ENCODE measurements around the gene MYOZ3.

- TF ChIP-seq GATA2 (IDR thresholded peaks at IDR 0.05; ENCODE audit: low read depth, low read length) = no peak
- TF ChIP-seq GATA3 (IDR thresholded peaks at IDR 0.05; ENCODE audit: low read depth, low read length) = no peak
Observed at GRCh38 chr5:150672884-150673275, 11.8 kb downstream of the MYOZ3 start.

Data from SH-SY5Y (cell line).